Measurements from ENCODE around the gene RPL18A.

GRCh38 chr19:17811681-17812080, 48.0 kb upstream of the RPL18A start:
- TF ChIP-seq, protein P1, sequence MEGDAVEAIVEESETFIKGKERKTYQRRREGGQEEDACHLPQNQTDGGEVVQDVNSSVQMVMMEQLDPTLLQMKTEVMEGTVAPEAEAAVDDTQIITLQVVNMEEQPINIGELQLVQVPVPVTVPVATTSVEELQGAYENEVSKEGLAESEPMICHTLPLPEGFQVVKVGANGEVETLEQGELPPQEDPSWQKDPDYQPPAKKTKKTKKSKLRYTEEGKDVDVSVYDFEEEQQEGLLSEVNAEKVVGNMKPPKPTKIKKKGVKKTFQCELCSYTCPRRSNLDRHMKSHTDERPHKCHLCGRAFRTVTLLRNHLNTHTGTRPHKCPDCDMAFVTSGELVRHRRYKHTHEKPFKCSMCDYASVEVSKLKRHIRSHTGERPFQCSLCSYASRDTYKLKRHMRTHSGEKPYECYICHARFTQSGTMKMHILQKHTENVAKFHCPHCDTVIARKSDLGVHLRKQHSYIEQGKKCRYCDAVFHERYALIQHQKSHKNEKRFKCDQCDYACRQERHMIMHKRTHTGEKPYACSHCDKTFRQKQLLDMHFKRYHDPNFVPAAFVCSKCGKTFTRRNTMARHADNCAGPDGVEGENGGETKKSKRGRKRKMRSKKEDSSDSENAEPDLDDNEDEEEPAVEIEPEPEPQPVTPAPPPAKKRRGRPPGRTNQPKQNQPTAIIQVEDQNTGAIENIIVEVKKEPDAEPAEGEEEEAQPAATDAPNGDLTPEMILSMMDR (conservative IDR thresholded peaks at IDR 0.05; ENCODE audit: low read length) = no peak
- no peak for TF ChIP-seq EZH2phosphoT487 (IDR thresholded peaks at IDR 0.05; ENCODE audit: borderline replicate concordance)
